GM23338 (cell line): Measurements from ENCODE around the gene C12orf60. TPM values are rescaled to one million over a fixed set of nuclear protein-coding genes. Genes with fewer than 3 reads are reported as not detected.

Source experiments
- ATAC-seq: fragments of 200-7000 bp; cut with Tn5 transposase; 3 replicates; pipeline ENCODE4 v1.9.1; 2020
- DNase-seq: peaks from one replicate; pipeline ENCODE4 v3.0.0-alpha.2; 2015; ENCODE audit warnings: low spot score
- H2AFZ ChIP-seq: fragments of 200-600 bp; sonication (generic); 2 replicates; pipeline ENCODE4 v1.8.0; 2016; ENCODE audit warnings: antibody characterized with exemption, mild to moderate bottlenecking, moderate library complexity
- H3F3A ChIP-seq: fragments of 200-600 bp; sonication (generic); replicated peaks from 2 replicates; pipeline ENCODE4 v1.8.0; 2017; ENCODE audit warnings: antibody characterized with exemption, mixed run types, low read depth
- H3K27ac ChIP-seq: fragments of 200-600 bp; sonication (generic); 2 replicates; pipeline ENCODE4 v1.6.1; 2016; ENCODE audit warnings: low read depth
- H3K27me3 ChIP-seq: fragments of 200-600 bp; sonication (generic); 2 replicates; pipeline ENCODE4 v1.8.0; 2016; ENCODE audit warnings: mild to moderate bottlenecking, mixed run types, moderate library complexity; ENCODE audit not compliant: insufficient read depth
- H3K36me3 ChIP-seq: fragments of 200-600 bp; sonication (generic); 2 replicates; pipeline ENCODE4 v1.8.0; 2016; ENCODE audit warnings: mild to moderate bottlenecking; ENCODE audit not compliant: insufficient read depth
- H3K4me1 ChIP-seq: fragments of 200-600 bp; sonication (generic); 2 replicates; pipeline ENCODE4 v1.8.0; 2016; ENCODE audit warnings: mild to moderate bottlenecking, moderate library complexity; ENCODE audit not compliant: insufficient read depth
- H3K4me2 ChIP-seq: fragments of 200-600 bp; sonication (generic); 2 replicates; pipeline ENCODE4 v1.7.1; 2017; ENCODE audit warnings: mixed run types
- H3K4me3 ChIP-seq: fragments of 200-600 bp; sonication (generic); 2 replicates; pipeline ENCODE4 v1.6.1; 2016; ENCODE audit warnings: mixed run types
- H3K79me2 ChIP-seq: fragments of 200-600 bp; sonication (generic); replicated peaks from 2 replicates; pipeline ENCODE4 v1.8.0; 2017; ENCODE audit warnings: mild to moderate bottlenecking; ENCODE audit not compliant: insufficient read depth
- H3K9me2 ChIP-seq: fragments of 200-600 bp; sonication (generic); 2 replicates; pipeline ENCODE4 v1.8.0; 2017; ENCODE audit not compliant: insufficient read depth
- H4K20me1 ChIP-seq: fragments of 200-600 bp; sonication (generic); replicated peaks from 2 replicates; pipeline ENCODE4 v1.8.0; 2017; ENCODE audit warnings: mild to moderate bottlenecking; ENCODE audit not compliant: insufficient read depth
- H3K27ac Mint-ChIP-seq: 2 replicates; pipeline ENCODE4 v1.8.0; 2020; ENCODE audit warnings: inconsistent platforms, mild to moderate bottlenecking, moderate library complexity, mixed read lengths
- H3K27me3 Mint-ChIP-seq: 3 replicates; pipeline ENCODE4 v1.8.0; 2022; ENCODE audit warnings: low read depth, mild to moderate bottlenecking, moderate library complexity, mixed read lengths, inconsistent platforms; ENCODE audit not compliant: insufficient read depth, poor library complexity
- H3K36me3 Mint-ChIP-seq: 3 replicates; pipeline ENCODE4 v1.8.0; 2021; ENCODE audit warnings: low read depth, mild to moderate bottlenecking, inconsistent platforms, moderate library complexity, mixed read lengths
- H3K4me1 Mint-ChIP-seq: 3 replicates; pipeline ENCODE4 v1.8.0; 2020; ENCODE audit warnings: mild to moderate bottlenecking, inconsistent platforms, mixed read lengths
- H3K4me3 Mint-ChIP-seq: 3 replicates; pipeline ENCODE4 v1.8.0; 2021; ENCODE audit warnings: moderate library complexity, mild to moderate bottlenecking, inconsistent platforms, mixed read lengths
- H3K9me3 Mint-ChIP-seq: 3 replicates; pipeline ENCODE4 v1.8.0; 2020; ENCODE audit warnings: moderate library complexity, mild to moderate bottlenecking, inconsistent platforms, mixed read lengths
- CREB1 ChIP-seq: fragments of 250-450 bp; sonication (Bioruptor Pico); IDR thresholded peaks from 2 replicates; pipeline ENCODE4 v1.5.0; 2020; ENCODE audit warnings: low read depth, mild to moderate bottlenecking, moderate library complexity
- CTCF ChIP-seq, 2 experiments: fragments of 200-600 bp in 1 of 2; sonication (generic) in 1 of 2; conservative IDR thresholded peaks; 2 replicates each; pipeline versions ENCODE4 v1.5.1 to v1.6.1; 2016 to 2017; ENCODE audit warnings: antibody characterized with exemption in 2 of 2, low read depth in 2 of 2, mild to moderate bottlenecking in 2 of 2, moderate library complexity in 1 of 2
- ETS1 ChIP-seq: IDR thresholded peaks from 2 replicates; pipeline ENCODE4 v1.6.1; 2016; ENCODE audit warnings: antibody characterized with exemption
- EZH2 ChIP-seq: fragments of 200-600 bp; sonication (generic); IDR thresholded peaks from one replicate; pipeline ENCODE4 v1.8.0; 2017; ENCODE audit warnings: antibody characterized with exemption, mild to moderate bottlenecking, low read depth; ENCODE audit not compliant: unreplicated experiment
- EZH2phosphoT487 ChIP-seq: fragments of 200-600 bp; sonication (generic); IDR thresholded peaks from one replicate; pipeline ENCODE4 v1.8.1; 2018; ENCODE audit warnings: antibody characterized with exemption; ENCODE audit not compliant: unreplicated experiment
- JUNB ChIP-seq: IDR thresholded peaks from one replicate; pipeline ENCODE4 v1.6.1; 2016; ENCODE audit warnings: antibody characterized with exemption; ENCODE audit not compliant: unreplicated experiment
- NANOG ChIP-seq: IDR thresholded peaks from 2 replicates; pipeline ENCODE4 v1.6.1; 2016; ENCODE audit warnings: antibody characterized with exemption, borderline replicate concordance
- POLR2AphosphoS5 ChIP-seq: IDR thresholded peaks from 2 replicates; pipeline ENCODE4 v1.6.1; 2016; ENCODE audit warnings: antibody characterized with exemption, low read depth
- REST ChIP-seq: IDR thresholded peaks from one replicate; pipeline ENCODE4 v1.6.1; 2018; ENCODE audit warnings: antibody characterized with exemption; ENCODE audit not compliant: unreplicated experiment
- STAT1 ChIP-seq: IDR thresholded peaks from one replicate; pipeline ENCODE4 v1.6.1; 2016; ENCODE audit warnings: antibody characterized with exemption; ENCODE audit not compliant: unreplicated experiment
- ZNF114 ChIP-seq: fragments of 250-450 bp; sonication (Bioruptor Pico); IDR thresholded peaks from 2 replicates; pipeline ENCODE4 v1.5.0; 2020; ENCODE audit warnings: mild to moderate bottlenecking, moderate library complexity
- ZNF462 ChIP-seq: fragments of 250-450 bp; sonication (Bioruptor Pico); IDR thresholded peaks from 2 replicates; pipeline ENCODE4 v1.5.0; 2020; ENCODE audit warnings: mild to moderate bottlenecking, moderate library complexity
- polyA plus RNA-seq: library from polyadenylated mRNA; unstranded; fragments of >200 nt; fragmentation: Nextera tagmentation; extraction: Ambion mirVana; gene quantifications from 2 replicates; pipeline ENCODE4 v1.2.1, GENCODE V29; 2016
- total RNA-seq: library from RNA; depleted of rRNA; stranded (reverse); fragments of >200 nt; shearing (Covaris generic); gene quantifications from 2 replicates; pipeline ENCODE4 v1.2.3, GENCODE V29; 2014

The C12orf60 gene
- total and polyA plus RNA-seq, 2 experiments from 2014 or later, result 1.7 to 2.3 TPM

GRCh38 chr12:14767617-14768016, 35.9 kb upstream of the C12orf60 start (continued):
- TF ChIP-seq ZNF462 (CRISPR knock-in tag) (no peak), ZNF114 (no peak), POLR2AphosphoS5 (no peak)

- H3K27ac Mint-ChIP-seq, result peak overlapping the region; percentile 100
- H2AFZ ChIP-seq, result no peak overlapping the region
- ATAC-seq, result peak; percentile 0; the same call in 1 of the 3 replicates
- H3K27me3 Mint-ChIP-seq, result peaks cover 32% of the 10 kb centered on the region
- DNase-seq, result peak; percentile 59
- no peaks in the 10 kb centered on the region for H3K36me3 ChIP-seq
- no peaks in the 10 kb centered on the region for H3K27me3 ChIP-seq
- peaks cover 32% of the 10 kb centered on the region for H3K9me3 Mint-ChIP-seq
- 0 out of 2 replicates have a peak, but pooled peaks cover 5% of the 10 kb centered on the region for H3F3A ChIP-seq
- no peaks in the 10 kb centered on the region for H3K9me2 ChIP-seq
- H3K27ac ChIP-seq, result peak overlapping the region; percentile 93
- H3K4me3 ChIP-seq, result peak overlapping the region; percentile 82
- H3K4me1 Mint-ChIP-seq, result peaks cover 23% of the 10 kb centered on the region
- H4K20me1 ChIP-seq, result no peaks in the 10 kb centered on the region; the same call in 1 of the 2 replicates
- peak overlapping the region; percentile 72 for H3K4me2 ChIP-seq
- peaks cover 50% of the 10 kb centered on the region for H3K79me2 ChIP-seq
- H3K4me3 Mint-ChIP-seq, result peak overlapping the region; percentile 98
- H3K36me3 Mint-ChIP-seq, result peaks cover 54% of the 10 kb centered on the region
- H3K4me1 ChIP-seq, result peaks cover 6% of the 10 kb centered on the region
- TF ChIP-seq ETS1 (no peak), POLR2AphosphoS5 (no peak; the same call in 1 of the 2 replicates), STAT1 (no peak), JUNB (no peak), EZH2phosphoT487 (no peak), NANOG (no peak), CTCF (conservative IDR thresholded peaks at IDR 0.05; ENCODE audit: low read depth in 2 of 2) (no peak), EZH2 (no peak), ZNF114 (no peak), CREB1 (CRISPR knock-in tag) (no peak), REST (no peak)
Observed at GRCh38 chr12:14768823-14769405, 34.6 kb upstream of the C12orf60 start.
